HG02763 (cell line): ENCODE measurements around the gene NLE1.
"Not testable (repeated sequence)": the region's sequence is repeated elsewhere in the genome, so short reads cannot be mapped to it uniquely, and the experiment has no call there.

Experiments used
- ATAC-seq: cut with Tn5 transposase; IDR thresholded peaks from one replicate; pipeline ENCODE4 v1.9.1; 2021; ENCODE audit warnings: mild to moderate bottlenecking, moderate library complexity; ENCODE audit not compliant: unreplicated experiment

The NLE1 gene

DNA sequence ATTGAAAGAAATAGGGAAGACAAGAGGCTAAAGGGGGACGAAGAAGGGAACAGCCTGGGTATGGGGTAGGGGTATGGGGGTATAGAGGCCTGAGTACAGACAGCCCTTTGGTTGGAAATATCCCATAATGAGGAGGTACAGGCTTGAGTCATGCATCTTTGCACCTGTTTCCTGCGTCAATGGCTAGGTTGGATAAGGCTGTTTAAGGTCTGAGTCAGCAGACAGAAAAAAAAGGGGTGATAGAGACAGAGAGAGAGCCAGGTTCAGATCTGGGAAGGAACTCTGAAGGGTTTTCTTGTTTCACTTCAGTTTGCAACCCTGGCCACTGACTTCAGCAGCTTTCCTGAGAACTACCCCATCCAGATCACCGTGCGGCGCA is 12.1 kb downstream of the NLE1 start:
- no peak for ATAC-seq

DNA sequence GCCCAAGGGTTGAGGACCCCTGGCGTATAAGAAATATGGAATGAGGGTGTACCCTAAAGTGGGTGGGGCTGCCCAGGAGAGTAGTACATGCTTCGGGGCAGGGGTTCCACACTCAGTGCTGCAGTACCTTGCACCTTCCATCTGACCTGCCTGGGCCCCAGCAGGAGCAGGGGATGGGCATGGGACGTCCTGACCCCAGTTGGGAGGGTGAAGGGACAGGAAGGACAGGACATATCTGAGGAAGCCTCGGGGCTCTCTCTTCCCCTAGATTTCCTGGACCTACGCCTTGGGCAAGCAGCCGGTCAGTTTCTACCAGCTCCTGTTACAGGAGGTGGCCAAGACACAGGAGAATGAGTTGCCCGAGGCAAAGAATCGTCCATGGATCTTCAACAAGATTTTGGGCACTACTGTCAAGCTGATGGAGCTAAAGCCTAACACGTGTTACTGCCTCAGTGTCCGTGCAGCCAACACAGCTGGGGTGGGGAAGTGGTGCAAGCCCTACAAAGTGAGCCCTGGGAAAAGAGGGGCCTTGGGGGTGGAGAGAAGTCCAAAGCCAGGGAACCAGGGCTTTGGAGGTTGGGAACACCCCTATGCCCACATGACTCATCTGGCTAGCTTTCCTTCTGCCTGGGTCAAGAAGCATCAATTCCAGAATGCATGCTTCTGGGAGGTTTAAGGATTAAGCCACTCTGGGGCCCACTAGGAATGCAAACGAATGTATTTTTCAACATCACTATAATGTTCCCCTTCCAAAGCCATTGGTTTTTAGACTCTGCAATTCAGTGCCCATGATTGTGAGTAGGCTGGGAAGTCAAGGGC is 12.7 kb downstream of the NLE1 start:
- no peak for ATAC-seq

DNA sequence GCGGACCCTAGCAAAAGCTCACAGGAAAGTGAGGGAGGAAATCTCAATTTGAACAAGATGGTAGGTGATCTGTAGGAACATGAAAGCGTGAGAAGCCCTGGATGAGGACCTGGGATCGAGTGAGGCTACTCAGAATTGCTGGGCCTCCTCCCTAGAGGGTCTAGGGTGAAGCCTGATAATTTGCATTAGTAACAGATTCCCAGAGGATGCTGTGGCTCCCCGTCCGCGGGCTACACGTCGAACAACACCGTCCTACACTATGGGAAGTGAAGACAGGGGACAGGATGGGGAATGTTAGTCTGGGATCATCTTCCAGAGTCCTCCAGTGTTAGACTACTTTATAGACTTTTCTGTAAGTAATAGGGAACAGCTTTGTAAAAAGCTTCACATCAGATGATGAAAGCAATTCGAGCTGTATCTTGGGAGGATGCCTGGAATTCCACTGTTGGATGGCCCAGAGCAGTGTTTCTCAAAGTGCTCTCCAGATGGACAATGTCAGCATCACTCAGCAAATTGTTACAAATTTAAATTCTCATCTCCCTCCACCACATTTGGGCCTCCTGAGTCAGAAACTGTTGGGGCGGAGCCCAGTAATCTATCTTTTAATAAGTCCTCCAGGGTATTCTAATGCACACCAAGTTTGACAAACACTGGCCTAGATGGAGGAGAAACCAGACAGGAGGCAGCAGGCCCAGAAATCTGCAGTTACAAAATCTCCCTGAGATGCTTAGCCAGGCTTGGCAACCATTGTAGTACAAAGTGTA is 14.2 kb downstream of the NLE1 start:
- no peak for ATAC-seq

- no peak for ATAC-seq
These were observed 20.8 kb downstream of the NLE1 start, which contains the start of gene FNDC8 for GRCh38 chr17:35121315-35121714. TSS of gene FNDC8 (plus strand) at chr17:35121615. CDS start at chr17:35121694, 79 bp downstream.

GRCh38 chr17:35119370-35120165 is 22.5 kb downstream of the NLE1 start, which contains the start of gene RAD51D:
TSS of gene RAD51D (minus strand) at chr17:35119860. CDS start at chr17:35119613, 247 bp downstream.
- peak; percentile 80 for ATAC-seq

DNA sequence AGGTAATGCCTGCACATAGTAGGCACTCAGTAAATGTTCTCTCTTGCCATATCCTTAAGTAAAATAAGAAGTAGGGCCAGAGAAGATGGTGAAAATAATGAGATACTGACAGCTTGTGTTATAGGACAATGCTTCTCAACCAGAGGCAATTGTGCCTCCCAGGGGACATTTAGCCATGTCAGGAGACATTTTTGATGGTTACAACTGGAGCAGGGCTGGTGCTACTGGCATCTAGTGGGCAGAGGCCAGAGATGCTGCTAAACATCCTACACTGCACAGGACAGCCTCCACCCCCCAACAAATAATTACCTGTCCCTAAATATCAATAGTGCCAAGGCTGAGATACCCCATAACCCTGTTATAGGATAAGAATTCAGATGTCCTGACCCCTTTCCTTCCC is 24.1 kb downstream of the NLE1 start:
- no peak for ATAC-seq

DNA sequence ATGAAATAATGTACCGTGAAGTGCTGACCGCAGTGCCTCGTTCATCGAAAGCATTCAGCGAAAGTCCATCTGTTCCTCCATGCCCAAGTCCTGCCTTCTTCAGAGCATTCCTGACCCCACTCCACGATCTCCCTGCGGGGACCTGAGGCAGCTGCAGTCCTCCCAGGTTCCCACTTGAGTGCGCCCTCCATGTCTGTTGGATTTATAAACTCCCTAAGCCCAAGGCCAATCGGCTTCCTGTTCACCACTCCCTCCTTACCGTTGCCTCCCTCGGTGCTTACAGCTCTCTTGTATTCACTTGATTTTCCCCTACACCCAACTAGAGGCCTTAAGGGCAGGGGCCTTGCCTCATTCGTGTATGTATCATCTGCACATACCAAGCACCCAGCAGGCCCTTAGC is 25.3 kb downstream of the NLE1 start:
- ATAC-seq = no peak

DNA sequence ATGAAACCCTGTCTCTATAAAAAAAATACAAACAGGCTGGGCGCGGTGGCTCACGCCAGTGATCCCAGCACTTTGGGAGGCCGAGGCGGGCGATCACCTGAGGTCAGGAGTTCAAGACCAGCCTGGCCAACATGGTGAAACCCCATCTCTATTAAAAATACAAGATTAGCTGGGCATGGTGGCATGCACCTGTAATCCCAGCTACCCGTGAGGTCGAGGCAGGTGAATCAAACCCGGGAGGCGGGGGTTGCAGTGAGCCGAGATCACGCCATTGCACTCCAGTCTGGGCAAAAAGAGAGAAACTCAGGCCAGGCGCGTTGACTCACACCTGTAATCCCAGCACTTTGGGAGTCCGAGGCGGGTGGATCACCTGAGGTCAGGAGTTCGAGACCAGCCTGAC is 31.3 kb downstream of the NLE1 start:
- ATAC-seq = not testable (repeated sequence)

DNA sequence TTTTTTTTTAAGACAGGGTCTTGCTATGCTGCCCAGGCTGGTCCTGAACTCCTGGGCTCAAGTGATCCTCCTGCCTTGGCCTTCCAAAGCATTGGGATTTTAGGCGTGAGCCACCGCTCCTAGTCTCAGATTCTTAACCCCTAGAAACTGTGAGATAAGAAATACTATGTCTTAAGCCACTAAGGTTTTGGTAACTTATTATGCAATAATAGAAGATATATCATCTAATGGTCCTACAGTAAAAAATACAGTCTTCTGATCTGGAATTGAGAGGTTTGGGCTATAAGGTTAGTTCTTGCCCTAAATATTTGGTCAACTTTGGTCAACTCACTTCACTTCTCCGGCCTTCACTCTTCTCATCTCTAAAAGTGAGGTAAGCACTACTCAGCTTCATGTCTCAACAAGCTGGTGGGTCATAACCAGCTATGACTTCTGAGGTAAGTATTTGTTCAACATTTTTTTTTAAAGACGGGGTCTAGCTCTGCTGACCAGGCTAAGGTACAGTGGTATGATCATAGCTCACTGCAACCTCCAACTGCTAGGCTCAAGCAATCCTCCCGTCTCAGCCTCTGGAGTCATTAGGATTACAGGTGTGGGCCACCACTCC is 37.2 kb downstream of the NLE1 start:
- no peak for ATAC-seq

DNA sequence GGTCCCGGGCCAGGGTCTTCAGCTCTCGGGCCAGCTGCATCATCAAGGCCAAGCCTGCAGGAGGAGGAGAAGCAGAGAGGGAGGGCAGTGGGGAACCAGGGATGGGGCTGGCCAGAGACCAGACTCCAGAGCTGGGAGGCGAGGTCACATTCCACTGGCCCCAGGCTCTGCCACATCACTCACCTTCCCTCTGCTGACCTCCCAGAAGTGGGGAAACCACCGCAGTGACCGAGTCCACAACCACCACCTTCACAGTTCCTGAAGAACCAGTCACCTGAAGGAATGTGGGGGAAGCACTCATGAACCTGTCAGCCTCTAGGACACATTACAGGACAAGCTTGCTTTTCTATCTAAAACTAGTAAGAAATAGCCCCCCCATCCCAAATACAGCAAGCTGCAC is 38.8 kb downstream of the NLE1 start:
- no peak for ATAC-seq

- no peak for ATAC-seq
These were observed 40.4 kb downstream of the NLE1 start for GRCh38 chr17:35101725-35102124.

GRCh38 chr17:35101036-35101435 is 41.1 kb downstream of the NLE1 start:
- ATAC-seq = no peak

GRCh38 chr17:35099908-35100307 is 42.2 kb downstream of the NLE1 start:
- ATAC-seq = no peak

- ATAC-seq = no peak
These were observed 44.3 kb downstream of the NLE1 start for GRCh38 chr17:35097776-35098175.

- ATAC-seq = no peak
These were observed 46.4 kb downstream of the NLE1 start for GRCh38 chr17:35095741-35096140.

GRCh38 chr17:35094902-35095301 is 47.2 kb downstream of the NLE1 start:
- no peak for ATAC-seq

- ATAC-seq = not testable (repeated sequence)
These were observed 51.4 kb downstream of the NLE1 start for GRCh38 chr17:35090707-35091106.

- peak; percentile 7 for ATAC-seq
These were observed 52.4 kb downstream of the NLE1 start for GRCh38 chr17:35089586-35090296.

DNA sequence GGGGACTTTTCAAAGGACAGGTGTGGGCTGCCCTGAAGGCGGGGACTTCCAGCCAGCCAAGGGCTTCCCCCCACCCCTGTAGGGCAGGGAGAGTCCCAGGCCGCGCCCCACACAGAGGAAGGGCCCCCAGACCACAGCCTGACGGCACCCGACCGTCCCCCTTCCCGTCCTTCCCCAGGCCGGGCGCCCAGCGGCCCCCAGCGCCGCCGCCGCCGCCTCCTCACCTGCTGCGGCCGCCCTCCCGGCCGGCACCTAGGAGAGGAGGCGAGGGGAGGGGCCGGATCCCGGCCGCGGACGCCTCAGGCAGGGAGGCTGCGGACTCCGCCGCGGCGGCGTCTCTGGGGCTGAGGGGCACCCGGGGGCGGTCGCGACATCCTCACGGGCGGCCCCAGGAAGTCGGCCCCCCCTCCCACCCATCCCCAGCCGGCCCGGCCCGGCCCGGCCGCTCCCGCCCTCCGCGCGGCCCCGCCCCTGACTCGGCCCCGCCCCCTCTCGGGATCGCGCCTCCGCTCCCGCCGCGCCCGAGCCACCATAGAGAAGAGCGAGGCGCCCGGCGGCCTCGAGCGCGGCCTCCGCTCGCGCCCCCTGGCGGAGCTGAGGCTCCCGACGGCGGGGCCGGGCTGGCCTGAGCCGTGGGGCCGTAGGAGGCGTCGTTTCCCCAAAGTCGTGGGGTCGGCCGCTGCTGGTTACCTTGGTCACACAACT is 53.1 kb downstream of the NLE1 start:
- peak; percentile 72 for ATAC-seq
